DOHH2 (cell line): ENCODE data around the gene NDUFA12.

ENCODE experiments used
- EZH2phosphoT487 ChIP-seq: fragments of 200-600 bp; sonication (generic); IDR thresholded peaks from 2 replicates; pipeline ENCODE4 v1.6.1; 2017; ENCODE audit warnings: borderline replicate concordance, mild to moderate bottlenecking, antibody characterized with exemption, low read length, moderate library complexity, mixed read lengths
- TF ChIP-seq, protein P1 (sequence below): fragments of 200-600 bp; sonication (generic); IDR thresholded peaks from one replicate; pipeline ENCODE4 v1.5.1; 2014; ENCODE audit warnings: antibody characterized with exemption, mild to moderate bottlenecking, low read depth, low read length; ENCODE audit not compliant: poor library complexity, severe bottlenecking

GRCh38 chr12:94980577-94980976 lies 22.9 kb downstream of the NDUFA12 start:
- TF ChIP-seq, protein P1, sequence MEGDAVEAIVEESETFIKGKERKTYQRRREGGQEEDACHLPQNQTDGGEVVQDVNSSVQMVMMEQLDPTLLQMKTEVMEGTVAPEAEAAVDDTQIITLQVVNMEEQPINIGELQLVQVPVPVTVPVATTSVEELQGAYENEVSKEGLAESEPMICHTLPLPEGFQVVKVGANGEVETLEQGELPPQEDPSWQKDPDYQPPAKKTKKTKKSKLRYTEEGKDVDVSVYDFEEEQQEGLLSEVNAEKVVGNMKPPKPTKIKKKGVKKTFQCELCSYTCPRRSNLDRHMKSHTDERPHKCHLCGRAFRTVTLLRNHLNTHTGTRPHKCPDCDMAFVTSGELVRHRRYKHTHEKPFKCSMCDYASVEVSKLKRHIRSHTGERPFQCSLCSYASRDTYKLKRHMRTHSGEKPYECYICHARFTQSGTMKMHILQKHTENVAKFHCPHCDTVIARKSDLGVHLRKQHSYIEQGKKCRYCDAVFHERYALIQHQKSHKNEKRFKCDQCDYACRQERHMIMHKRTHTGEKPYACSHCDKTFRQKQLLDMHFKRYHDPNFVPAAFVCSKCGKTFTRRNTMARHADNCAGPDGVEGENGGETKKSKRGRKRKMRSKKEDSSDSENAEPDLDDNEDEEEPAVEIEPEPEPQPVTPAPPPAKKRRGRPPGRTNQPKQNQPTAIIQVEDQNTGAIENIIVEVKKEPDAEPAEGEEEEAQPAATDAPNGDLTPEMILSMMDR, result peak; percentile 21
- TF ChIP-seq EZH2phosphoT487, result no peak
